NB4 (cell line): ENCODE measurements around the gene GFER.

Experiments used
- MYC ChIP-seq: IDR thresholded peaks from 2 replicates; pipeline ENCODE4 v1.6.1; 2011; ENCODE audit warnings: low read depth, low read length
- POLR2A ChIP-seq: IDR thresholded peaks from 2 replicates; pipeline ENCODE4 v1.6.1; 2011; ENCODE audit warnings: mild to moderate bottlenecking; ENCODE audit not compliant: insufficient read length; ENCODE audit errors: extremely low read depth
- TF ChIP-seq, protein P1 (sequence below): IDR thresholded peaks from one replicate; pipeline ENCODE4 v1.5.1; 2012; ENCODE audit warnings: low read depth, low read length
- TF ChIP-seq, protein P2 (sequence below): IDR thresholded peaks from 2 replicates; pipeline ENCODE4 v1.6.1; 2011; ENCODE audit warnings: low read depth, low read length

DNA sequence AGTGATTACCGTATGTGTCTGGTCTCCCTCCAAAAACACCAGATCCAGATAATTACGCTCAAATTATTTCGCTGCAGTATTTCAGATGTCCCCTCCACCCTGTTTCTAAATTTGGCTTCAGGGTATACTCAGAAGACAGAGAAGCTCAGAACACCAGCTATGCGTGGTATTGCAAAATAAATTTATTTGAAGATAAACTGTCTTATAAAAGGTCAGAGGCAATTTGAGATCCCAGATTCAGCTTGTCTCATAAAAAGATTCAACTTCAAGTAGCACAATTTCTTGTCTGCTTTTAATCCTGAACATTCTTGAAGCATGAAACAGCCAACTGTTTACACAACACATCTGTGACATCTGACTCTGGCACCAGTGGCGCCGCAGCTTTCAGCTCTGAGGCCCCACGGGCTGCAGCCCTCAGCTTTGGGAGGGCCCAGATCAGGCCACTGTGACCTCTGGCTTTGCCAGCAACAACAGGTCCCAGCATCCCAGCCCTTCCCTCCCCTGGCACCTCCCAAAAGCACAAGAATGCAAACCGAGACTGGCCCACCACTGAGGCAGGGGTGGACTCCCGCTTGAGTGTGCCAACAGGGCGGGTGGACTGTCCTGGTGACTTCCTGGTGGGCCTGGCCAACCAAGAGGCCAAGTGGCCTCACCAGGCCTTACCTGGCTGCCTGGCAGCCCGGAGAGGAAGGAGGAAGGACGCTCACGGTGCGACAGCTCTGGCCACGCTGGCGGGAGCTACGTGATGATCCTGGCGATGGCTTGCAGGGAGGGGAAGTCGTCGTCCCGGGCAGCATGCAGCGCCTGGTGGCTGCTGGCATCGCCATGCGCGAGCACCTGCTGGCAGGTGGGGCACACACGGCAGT, 13.7 kb downstream of the GFER start:
- TF ChIP-seq POLR2A (no peak), MYC (no peak)
- TF ChIP-seq, protein P1, sequence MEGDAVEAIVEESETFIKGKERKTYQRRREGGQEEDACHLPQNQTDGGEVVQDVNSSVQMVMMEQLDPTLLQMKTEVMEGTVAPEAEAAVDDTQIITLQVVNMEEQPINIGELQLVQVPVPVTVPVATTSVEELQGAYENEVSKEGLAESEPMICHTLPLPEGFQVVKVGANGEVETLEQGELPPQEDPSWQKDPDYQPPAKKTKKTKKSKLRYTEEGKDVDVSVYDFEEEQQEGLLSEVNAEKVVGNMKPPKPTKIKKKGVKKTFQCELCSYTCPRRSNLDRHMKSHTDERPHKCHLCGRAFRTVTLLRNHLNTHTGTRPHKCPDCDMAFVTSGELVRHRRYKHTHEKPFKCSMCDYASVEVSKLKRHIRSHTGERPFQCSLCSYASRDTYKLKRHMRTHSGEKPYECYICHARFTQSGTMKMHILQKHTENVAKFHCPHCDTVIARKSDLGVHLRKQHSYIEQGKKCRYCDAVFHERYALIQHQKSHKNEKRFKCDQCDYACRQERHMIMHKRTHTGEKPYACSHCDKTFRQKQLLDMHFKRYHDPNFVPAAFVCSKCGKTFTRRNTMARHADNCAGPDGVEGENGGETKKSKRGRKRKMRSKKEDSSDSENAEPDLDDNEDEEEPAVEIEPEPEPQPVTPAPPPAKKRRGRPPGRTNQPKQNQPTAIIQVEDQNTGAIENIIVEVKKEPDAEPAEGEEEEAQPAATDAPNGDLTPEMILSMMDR = no peak
- TF ChIP-seq, protein P2, sequence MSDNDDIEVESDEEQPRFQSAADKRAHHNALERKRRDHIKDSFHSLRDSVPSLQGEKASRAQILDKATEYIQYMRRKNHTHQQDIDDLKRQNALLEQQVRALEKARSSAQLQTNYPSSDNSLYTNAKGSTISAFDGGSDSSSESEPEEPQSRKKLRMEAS = no peak
